Measurements from ENCODE around the gene KLC1.

DNA sequence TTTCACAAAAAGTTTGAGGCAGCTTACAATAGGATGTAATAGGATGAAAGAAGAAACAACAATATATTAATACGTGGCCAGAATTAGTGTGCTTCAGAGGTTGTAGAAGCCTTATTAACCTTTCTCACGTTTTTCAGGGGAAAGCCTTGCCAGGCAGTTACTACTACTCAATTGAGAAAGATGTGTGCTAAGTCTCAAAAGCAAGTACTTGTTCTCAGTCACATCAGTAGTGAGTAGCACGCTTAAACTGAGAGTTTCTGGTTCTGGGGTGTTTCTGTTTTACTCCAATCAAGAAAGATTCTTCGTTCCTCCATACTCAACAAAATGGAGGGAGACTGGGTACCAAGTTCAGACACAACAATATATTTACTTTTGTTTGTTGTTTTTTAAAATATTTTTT, 38.7 kb downstream of the KLC1 start:
- no peak for TF ChIP-seq POLR2A (IDR thresholded peaks at IDR 0.05)
- no peak for TF ChIP-seq CTCF (IDR thresholded peaks at IDR 0.05)

All from heart left ventricle (tissue), 13 donors.